H1 (cell line): ENCODE results near the gene CDKN1A. TPM values are rescaled to one million over a fixed set of nuclear protein-coding genes. Genes with fewer than 3 reads are reported as not detected.

Experiments used
- CTCF ChIA-PET: fragments of 300-600 bp; sonication (Branson Sonifier 250); formaldehyde crosslinking; loops from one replicate; lab custom pipeline; 2021; ENCODE audit not compliant: partially characterized antibody; lab: Charles Lee
- POLR2A ChIA-PET: fragments of 300-600 bp; sonication (Branson Sonifier 250); formaldehyde crosslinking; loops from one replicate; lab custom pipeline; 2021; ENCODE audit warnings: inconsistent platforms; ENCODE audit not compliant: partially characterized antibody; lab: Charles Lee
- DNase-seq, 2 experiments: peaks; one replicate each; pipeline versions ENCODE4 v3.0.0 to v3.0.0-alpha.2; 2010 to 2022; ENCODE audit warnings: low spot score in 2 of 2, low read depth in 1 of 2, mixed read lengths in 1 of 2
- FAIRE-seq: peaks from 2 replicates; lab custom pipeline; 2011; peaks lifted over from hg19 to GRCh38; lab: Jason Lieb, UNC
- H2AFZ ChIP-seq: 2 replicates; pipeline ENCODE4 v1.8.1; 2012; ENCODE audit warnings: low read length, inconsistent platforms
- H2AK5ac ChIP-seq: 2 replicates; pipeline ENCODE4 v1.6.1; 2013; ENCODE audit warnings: low read depth, low read length
- H2BK120ac ChIP-seq: replicated peaks from 2 replicates; pipeline ENCODE3; 2013; ENCODE audit warnings: low read depth, low read length, inconsistent platforms
- H2BK12ac ChIP-seq: 2 replicates; pipeline ENCODE4 v1.6.1; 2013; ENCODE audit warnings: low read depth, low read length
- H2BK15ac ChIP-seq: 2 replicates; pipeline ENCODE4 v1.6.1; 2013; ENCODE audit warnings: low read length
- H2BK20ac ChIP-seq: 2 replicates; pipeline ENCODE4 v1.6.1; 2013; ENCODE audit warnings: low read length
- H2BK5ac ChIP-seq: 2 replicates; pipeline ENCODE4 v1.6.1; 2013; ENCODE audit warnings: low read depth, low read length
- H3K14ac ChIP-seq: 2 replicates; pipeline ENCODE4 v1.6.1; 2013; ENCODE audit warnings: inconsistent platforms; ENCODE audit not compliant: insufficient read length
- H3K18ac ChIP-seq: 2 replicates; pipeline ENCODE4 v1.6.1; 2013; ENCODE audit warnings: low read length; ENCODE audit errors: extremely low read depth
- H3K23ac ChIP-seq: 2 replicates; pipeline ENCODE4 v1.6.1; 2013; ENCODE audit warnings: inconsistent platforms; ENCODE audit not compliant: insufficient read length
- H3K23me2 ChIP-seq: 2 replicates; pipeline ENCODE4 v1.6.1; 2013; ENCODE audit warnings: low read depth, low read length
- H3K27ac ChIP-seq: 2 replicates; pipeline ENCODE4 v1.6.1; 2011; ENCODE audit warnings: low read depth, low read length, inconsistent platforms
- H3K27me3 ChIP-seq, 4 experiments: replicated peaks in 1 of 4; 1 replicate in 1 of 4; 2 replicates in 3 of 4; pipeline versions ENCODE4 v1.6.1 to v1.8.1; 2011 to 2013; ENCODE audit warnings: low read length in 3 of 4, mild to moderate bottlenecking in 3 of 4, inconsistent platforms in 2 of 4, mixed read lengths in 2 of 4, moderate library complexity in 1 of 4; ENCODE audit not compliant: control insufficient read depth in 3 of 4, insufficient read depth in 3 of 4; ENCODE audit errors: extremely low read depth in 1 of 4
- H3K36me3 ChIP-seq, 4 experiments: 2 replicates each; pipeline versions ENCODE4 v1.6.1 to v1.8.1; 2011 to 2013; ENCODE audit warnings: mild to moderate bottlenecking in 4 of 4, low read length in 3 of 4, moderate library complexity in 2 of 4, control low read depth in 1 of 4, inconsistent platforms in 1 of 4; ENCODE audit not compliant: insufficient read depth in 4 of 4, control insufficient read depth in 2 of 4
- H3K4ac ChIP-seq: replicated peaks from 2 replicates; pipeline ENCODE3; 2013; ENCODE audit warnings: low read length, low read depth, mixed read lengths, inconsistent platforms; ENCODE audit not compliant: insufficient read length
- H3K4me1 ChIP-seq, 4 experiments: replicated peaks in 1 of 4; 1 replicate in 1 of 4; 2 replicates in 3 of 4; pipeline versions ENCODE4 v1.6.1 to v1.8.1; 2011 to 2013; ENCODE audit warnings: low read length in 3 of 4, inconsistent platforms in 2 of 4, mixed read lengths in 1 of 4; ENCODE audit not compliant: insufficient read depth in 4 of 4, control insufficient read depth in 3 of 4
- H3K4me2 ChIP-seq, 2 experiments: 2 replicates each; pipeline versions ENCODE4 v1.6.1 to v1.8.1; 2011 to 2013; ENCODE audit warnings: low read depth in 2 of 2, low read length in 2 of 2, control low read depth in 1 of 2, inconsistent platforms in 1 of 2, mild to moderate bottlenecking in 1 of 2; ENCODE audit not compliant: insufficient read depth in 1 of 2
- H3K4me3 ChIP-seq, 4 experiments: fragments of 200-600, 300-600 bp in 1 of 4; sonication (generic), shearing (Covaris generic), sonication (Bioruptor Twin) in 1 of 4; 2 replicates each; pipeline versions ENCODE4 v1.5.1 to v1.8.1; 2011 to 2016; ENCODE audit warnings: low read length in 4 of 4, low read depth in 3 of 4, control low read depth in 2 of 4, inconsistent platforms in 2 of 4, mild to moderate bottlenecking in 2 of 4, mixed read lengths in 1 of 4, moderate library complexity in 1 of 4; ENCODE audit not compliant: insufficient read depth in 2 of 4; ENCODE audit errors: extremely low read depth in 1 of 4
- H3K56ac ChIP-seq: replicated peaks from 2 replicates; pipeline ENCODE3; 2013; ENCODE audit warnings: low read depth, mild to moderate bottlenecking, mixed read lengths, low read length, inconsistent platforms; ENCODE audit not compliant: insufficient read length
- H3K79me1 ChIP-seq: 2 replicates; pipeline ENCODE4 v1.6.1; 2013; ENCODE audit warnings: low read depth, low read length, control low read depth
- H3K79me2 ChIP-seq, 2 experiments: 2 replicates each; pipeline versions ENCODE4 v1.6.1 to v1.8.1; 2012 to 2013; ENCODE audit warnings: low read length in 2 of 2, mild to moderate bottlenecking in 2 of 2, inconsistent platforms in 1 of 2; ENCODE audit not compliant: insufficient read depth in 2 of 2, control insufficient read depth in 1 of 2
- H3K9ac ChIP-seq, 4 experiments: replicated peaks in 1 of 4; 1 replicate in 1 of 4; 2 replicates in 3 of 4; pipeline versions ENCODE4 v1.6.1 to v1.8.1; 2011 to 2013; ENCODE audit warnings: low read depth in 3 of 4, low read length in 3 of 4, control low read depth in 2 of 4, mild to moderate bottlenecking in 2 of 4, moderate library complexity in 2 of 4, inconsistent platforms in 1 of 4; ENCODE audit errors: extremely low read depth in 1 of 4
- H3K9me3 ChIP-seq, 2 experiments: 2 replicates each; pipeline versions ENCODE4 v1.6.1 to v1.8.1; 2012 to 2013; ENCODE audit warnings: mild to moderate bottlenecking in 2 of 2, moderate library complexity in 2 of 2, control low read depth in 1 of 2, inconsistent platforms in 1 of 2, low read depth in 1 of 2, low read length in 1 of 2, mixed read lengths in 1 of 2; ENCODE audit not compliant: insufficient read depth in 2 of 2
- H4K20me1 ChIP-seq, 2 experiments: replicated peaks in 1 of 2; 2 replicates each; pipeline versions ENCODE3 to v1.8.1; 2011 to 2013; ENCODE audit warnings: inconsistent platforms in 2 of 2, low read length in 2 of 2, mild to moderate bottlenecking in 1 of 2; ENCODE audit not compliant: insufficient read depth in 2 of 2, control insufficient read depth in 1 of 2
- H4K5ac ChIP-seq: 2 replicates; pipeline ENCODE4 v1.6.1; 2013; ENCODE audit warnings: low read length, low read depth, mixed read lengths, inconsistent platforms; ENCODE audit not compliant: insufficient read length
- H4K8ac ChIP-seq: 2 replicates; pipeline ENCODE4 v1.8.0; 2013; ENCODE audit warnings: mild to moderate bottlenecking, moderate library complexity, low read length, inconsistent platforms; ENCODE audit not compliant: insufficient read depth; ENCODE audit errors: extremely low read depth
- H4K91ac ChIP-seq: replicated peaks from 2 replicates; pipeline ENCODE3; 2013; ENCODE audit warnings: low read length, mixed read lengths, inconsistent platforms; ENCODE audit not compliant: insufficient read length
- ATF3 ChIP-seq: IDR thresholded peaks from 2 replicates; pipeline ENCODE4 v1.6.1; 2011; ENCODE audit warnings: low read depth, mild to moderate bottlenecking, low read length; ENCODE audit not compliant: insufficient read depth
- BACH1 ChIP-seq: IDR thresholded peaks from 2 replicates; pipeline ENCODE4 v1.6.1; 2012; ENCODE audit warnings: low read length, improper control_type of control experiment
- CBX5 ChIP-seq: fragments of 300-800, 300-1000 bp; sonication (generic); IDR thresholded peaks from 2 replicates; pipeline ENCODE4 v1.7.1; 2016; ENCODE audit warnings: antibody characterized with exemption, low read length, low read depth
- CHD2 ChIP-seq: IDR thresholded peaks from 2 replicates; pipeline ENCODE4 v1.6.1; 2012; ENCODE audit warnings: low read length, improper control_type of control experiment
- CTBP2 ChIP-seq: IDR thresholded peaks from 2 replicates; pipeline ENCODE4 v1.7.0; 2011; ENCODE audit warnings: borderline replicate concordance, mild to moderate bottlenecking, moderate library complexity, mixed read lengths, low read length; ENCODE audit not compliant: insufficient read depth, insufficient read length
- EGR1 ChIP-seq: IDR thresholded peaks from 2 replicates; pipeline ENCODE4 v1.6.1; 2011; ENCODE audit warnings: low read depth, low read length, borderline replicate concordance
- FOSL1 ChIP-seq: IDR thresholded peaks from 2 replicates; pipeline ENCODE4 v1.6.1; 2011; ENCODE audit warnings: mild to moderate bottlenecking, low read depth, low read length, moderate library complexity; ENCODE audit not compliant: insufficient read depth
- GABPA ChIP-seq: IDR thresholded peaks from 2 replicates; pipeline ENCODE4 v1.6.1; 2011; ENCODE audit warnings: mild to moderate bottlenecking, low read length, moderate library complexity, borderline replicate concordance; ENCODE audit not compliant: insufficient read depth
- HDAC6 ChIP-seq: IDR thresholded peaks from one replicate; pipeline ENCODE4 v1.7.1; 2012; ENCODE audit warnings: low read depth, mild to moderate bottlenecking, inconsistent platforms, low read length, moderate library complexity
- JUN ChIP-seq: IDR thresholded peaks from 2 replicates; pipeline ENCODE4 v1.6.1; 2011; ENCODE audit warnings: low read depth, mild to moderate bottlenecking, improper control_type of control experiment, low read length
- JUND ChIP-seq: IDR thresholded peaks from 2 replicates; pipeline ENCODE4 v1.6.1; 2011; ENCODE audit warnings: mild to moderate bottlenecking, improper control_type of control experiment, low read length
- KDM4A ChIP-seq: IDR thresholded peaks from one replicate; pipeline ENCODE4 v1.7.1; 2012; ENCODE audit warnings: low read depth, mild to moderate bottlenecking, moderate library complexity, low read length, inconsistent platforms; ENCODE audit not compliant: severe bottlenecking
- NANOG ChIP-seq: IDR thresholded peaks from 2 replicates; pipeline ENCODE4 v1.6.1; 2011; ENCODE audit warnings: low read length, low read depth, mild to moderate bottlenecking, inconsistent platforms; ENCODE audit not compliant: insufficient read depth, poor library complexity, severe bottlenecking
- WGBS, 2 experiments: shearing (Covaris generic) in 1 of 2; methylation state at CpG; one replicate each; pipeline versions ENCODE4 v1.1.6 to v1.1.7; 2013 to 2015; ENCODE audit warnings: low lambda C conversion rate in 2 of 2, mixed read lengths in 2 of 2, inconsistent platforms in 1 of 2, low coverage in 1 of 2, missing lambda C conversion rate in 1 of 2; ENCODE audit not compliant: insufficient replicate concordance in 2 of 2, insufficient coverage in 1 of 2, insufficient read length in 1 of 2; ENCODE audit errors: extremely low coverage in 1 of 2, missing lambda C conversion rate in 1 of 2; 5-methylcytosine and 5-hydroxymethylcytosine counted together
- polyA plus RNA-seq, 7 experiments: library from polyadenylated mRNA; depleted of rRNA in 3 of 7; stranded (reverse) in 5 of 7; unstranded in 2 of 7; fragments of >200 nt in 5 of 7; fragments of 200-250 nt in 2 of 7; gene quantifications; 1 replicate in 5 of 7; 2 replicates in 1 of 7; 4 replicates in 1 of 7; pipeline versions ENCODE4 v1.2.1 to v1.2.3, GENCODE V29; 2011 to 2013; ENCODE audit warnings: missing spikeins in 2 of 7, mixed read lengths in 2 of 7
- total RNA-seq: library from RNA; stranded (reverse); fragmentation: NEBNext Ultra II Directional; extraction: Animal tissue kit (Norgen Biotek cat#: 25700); gene quantifications from 2 replicates; pipeline ENCODE4 v1.2.1, GENCODE V29; 2021

Gene CDKN1A
- total and polyA plus RNA-seq, 2 of the 8 experiments (the other 6 are each of a cell fraction or from before 2014, with no cell fraction given), result 15.2 to 36.0 TPM

GRCh38 chr6:36668591-36668990 is 9.9 kb upstream of the CDKN1A start:
- Histone ChIP-seq H2AFZ (no peak overlapping the region), H3K56ac (no peak overlapping the region), H4K20me1 (no peaks in the 10 kb centered on the region), H3K14ac (no peak overlapping the region), H3K4ac (no peak overlapping the region), H3K79me2 (no peaks in the 10 kb centered on the region), H3K23ac (no peak overlapping the region), H4K91ac (peak overlapping the region; percentile 77), H3K27ac (no peak overlapping the region), H3K9me3 (no peaks in the 10 kb centered on the region), H3K27me3 (no peaks in the 10 kb centered on the region), H3K23me2 (no peaks in the 10 kb centered on the region), H3K4me1 (peaks cover 2 to 18% (median 11%) of the 10 kb centered on the region in 4 experiments; a peak in 6 of 7 replicates), H4K8ac (no peak overlapping the region), H2BK5ac (peak overlapping the region; percentile 14; the same call in 1 of the 2 replicates), H2BK20ac (peak overlapping the region; percentile 89; the same call in 1 of the 2 replicates), H4K5ac (no peak overlapping the region), H3K4me3 (no peak overlapping the region), H3K18ac (no peak overlapping the region), H2BK120ac (peak overlapping the region; percentile 97), H3K79me1 (no peaks in the 10 kb centered on the region), H3K9ac (no peak overlapping the region), H3K4me2 (no peak overlapping the region), H2BK12ac (peak overlapping the region; percentile 13), H2BK15ac (0 out of 2 replicates have a peak overlapping the region, but pooled peaks have one; percentile 8), H3K36me3 (no peaks in the 10 kb centered on the region), H2AK5ac (no peak overlapping the region)
- ChIA-PET CTCF (interaction anchor here (0.9 to 7.2 kb wide), 4 partner anchors 11 to 45 kb away, joined by 3 to 67 read pairs (median 5); partner anchors contain the start of gene CDKN1A), POLR2A (interaction anchor here (1.2 to 8.6 kb wide), 3 partner anchors 9 to 71 kb away, joined by 4 to 109 read pairs (median 6); partner anchors contain the start of gene CDKN1A)
- WGBS, 2 experiments, result 80% methylated on average over 7 of the region's 7 CpGs; no CpG with 5 or more reads in 1 of the 2 experiments
- DNase-seq (no peak), FAIRE-seq (no peak)
- TF ChIP-seq FOSL1 (no peak), GABPA (no peak), KDM4A (no peak), JUN (no peak), EGR1 (no peak), CHD2 (no peak), CTBP2 (no peak), HDAC6 (no peak), JUND (no peak), BACH1 (no peak), NANOG (no peak), ATF3 (no peak), CBX5 (no peak)
